ENCODE measurements around the gene PARD3. TPM values are rescaled to one million over a fixed set of nuclear protein-coding genes. Genes with fewer than 3 reads are reported as not detected.
"Not testable (repeated sequence)": the region's sequence is repeated elsewhere in the genome, so short reads cannot be mapped to it uniquely, and the experiment has no call there.

The PARD3 gene
- total RNA-seq, 4 donors from 2014 or later = 150 to 172 (median 165) TPM

DNA sequence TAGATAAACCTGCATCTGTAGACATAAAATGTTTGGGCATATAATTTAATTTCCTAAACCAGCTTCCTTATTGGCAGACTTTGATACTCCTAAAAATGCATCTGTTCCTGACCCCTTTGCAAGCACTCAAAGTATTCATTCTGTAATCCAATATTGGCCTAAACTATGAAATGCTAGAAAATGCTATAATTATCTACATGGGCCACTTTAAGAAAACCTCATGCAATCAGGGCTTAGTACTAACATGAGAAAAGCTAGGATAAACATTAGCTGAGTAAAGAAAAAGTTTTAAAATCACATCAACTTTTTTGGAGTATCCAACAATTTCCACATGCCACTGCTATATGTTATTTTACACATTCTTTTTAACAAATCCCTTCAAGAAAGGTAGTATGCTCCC is 57.2 kb downstream of the PARD3 start:
- intact Hi-C loops (cut with DNase I; ENCODE audit: low total_unique reads) = no loop called here
- DNase-seq (ENCODE audit: low spot score in 2 of 2) = no peak
- H3K4me3 ChIP-seq (ENCODE audit: low read depth, poor library complexity, severe bottlenecking) = no peak overlapping the region
- TF ChIP-seq, protein P1, sequence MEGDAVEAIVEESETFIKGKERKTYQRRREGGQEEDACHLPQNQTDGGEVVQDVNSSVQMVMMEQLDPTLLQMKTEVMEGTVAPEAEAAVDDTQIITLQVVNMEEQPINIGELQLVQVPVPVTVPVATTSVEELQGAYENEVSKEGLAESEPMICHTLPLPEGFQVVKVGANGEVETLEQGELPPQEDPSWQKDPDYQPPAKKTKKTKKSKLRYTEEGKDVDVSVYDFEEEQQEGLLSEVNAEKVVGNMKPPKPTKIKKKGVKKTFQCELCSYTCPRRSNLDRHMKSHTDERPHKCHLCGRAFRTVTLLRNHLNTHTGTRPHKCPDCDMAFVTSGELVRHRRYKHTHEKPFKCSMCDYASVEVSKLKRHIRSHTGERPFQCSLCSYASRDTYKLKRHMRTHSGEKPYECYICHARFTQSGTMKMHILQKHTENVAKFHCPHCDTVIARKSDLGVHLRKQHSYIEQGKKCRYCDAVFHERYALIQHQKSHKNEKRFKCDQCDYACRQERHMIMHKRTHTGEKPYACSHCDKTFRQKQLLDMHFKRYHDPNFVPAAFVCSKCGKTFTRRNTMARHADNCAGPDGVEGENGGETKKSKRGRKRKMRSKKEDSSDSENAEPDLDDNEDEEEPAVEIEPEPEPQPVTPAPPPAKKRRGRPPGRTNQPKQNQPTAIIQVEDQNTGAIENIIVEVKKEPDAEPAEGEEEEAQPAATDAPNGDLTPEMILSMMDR (IDR thresholded peaks at IDR 0.05) = no peak
- TF ChIP-seq POLR2A (IDR thresholded peaks at IDR 0.05) = no peak

DNA sequence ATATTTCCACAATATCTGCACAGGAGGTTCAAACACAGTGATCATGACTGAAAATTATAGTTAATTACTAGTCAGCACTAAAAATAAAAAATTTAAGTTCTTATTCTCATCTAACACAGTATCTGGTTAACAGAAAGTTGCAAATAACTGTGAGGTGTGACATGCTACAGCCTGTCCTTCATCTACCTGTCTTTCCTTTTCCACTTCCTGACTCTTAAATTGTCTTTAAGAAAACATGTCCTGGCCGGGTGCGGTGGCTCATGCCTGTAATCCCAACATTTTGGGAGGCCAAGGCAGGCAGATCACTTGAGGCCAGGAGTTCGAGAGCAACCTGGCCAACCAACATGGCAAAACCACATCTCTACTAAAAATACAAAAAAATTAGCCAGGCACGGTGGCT is 57.9 kb downstream of the PARD3 start:
- intact Hi-C loops (cut with DNase I; ENCODE audit: low total_unique reads); DNase-seq (ENCODE audit: low spot score in 2 of 2); H3K4me3 ChIP-seq (ENCODE audit: low read depth, poor library complexity, severe bottlenecking): not testable (repeated sequence)
- 52 to 70% methylated on average over 4 of the region's 4 CpGs for WGBS, 2 donors

DNA sequence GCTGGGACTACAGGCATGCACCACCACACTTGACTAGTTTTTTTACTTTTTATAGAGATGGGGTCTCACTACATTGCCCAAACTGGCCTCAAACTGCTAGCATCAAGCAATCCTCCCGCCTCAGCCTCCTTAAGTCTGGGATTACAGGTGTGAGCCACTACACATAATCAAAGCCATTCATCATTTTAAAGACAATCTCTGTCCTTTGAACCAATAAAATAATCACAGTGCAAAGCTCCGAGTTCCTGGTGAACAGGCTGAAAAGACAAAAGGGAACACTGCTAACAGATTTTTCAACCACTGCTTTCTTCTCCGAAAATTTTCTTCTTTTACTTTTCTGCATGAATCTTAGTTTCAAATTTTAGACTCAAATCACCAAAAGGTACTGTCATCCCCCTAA is 58.5 kb downstream of the PARD3 start:
- TF ChIP-seq, protein P1 (IDR thresholded peaks at IDR 0.05) = no peak
- no peak for TF ChIP-seq POLR2A (IDR thresholded peaks at IDR 0.05)
- 83 to 88% methylated on average over 3 of the region's 3 CpGs for WGBS, 2 donors
- no peak for DNase-seq (ENCODE audit: low spot score in 2 of 2)
- intact Hi-C loops (cut with DNase I; ENCODE audit: low total_unique reads) = no loop called here
- H3K4me3 ChIP-seq (ENCODE audit: low read depth, poor library complexity, severe bottlenecking) = no peak overlapping the region

DNA sequence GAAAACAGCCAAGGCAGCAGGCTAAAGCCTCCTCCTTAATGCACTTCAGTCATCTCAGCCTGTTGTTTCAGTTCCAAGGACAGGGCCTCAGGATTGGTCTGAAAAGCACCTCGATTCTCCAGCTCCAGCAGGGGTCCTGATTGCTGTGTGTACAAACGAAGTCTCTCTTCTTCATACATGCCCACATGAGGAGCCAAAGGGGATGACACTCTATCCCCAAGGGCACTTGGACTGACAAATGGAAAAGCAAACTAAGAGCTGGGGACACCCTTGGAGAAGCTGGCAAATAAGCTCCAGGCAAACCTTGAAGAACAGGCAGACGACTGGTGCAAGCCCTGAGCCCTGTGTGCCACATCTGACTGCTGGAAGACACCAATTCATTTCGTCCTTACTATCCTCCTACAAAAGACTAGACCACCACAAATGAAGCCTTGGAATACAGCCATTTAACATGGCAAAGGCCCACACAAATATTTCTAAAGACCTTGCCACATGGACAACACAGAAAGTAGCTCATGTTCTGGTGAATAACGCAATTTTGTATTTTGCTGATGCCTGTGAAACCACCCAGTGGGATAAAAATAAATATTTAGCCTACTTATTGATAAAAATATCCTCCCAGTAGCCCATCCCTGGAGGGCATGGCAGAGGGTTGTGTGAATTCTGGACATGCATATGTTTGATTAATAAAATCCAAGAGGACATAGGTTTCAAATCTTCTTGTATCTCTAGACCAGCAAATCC is 61.9 kb downstream of the PARD3 start:
- H3K4me3 ChIP-seq (ENCODE audit: low read depth, poor library complexity, severe bottlenecking) = no peak overlapping the region
- intact Hi-C loops (cut with DNase I; ENCODE audit: low total_unique reads) = no loop called here
- 33 to 41% methylated on average over 5 of the region's 5 CpGs for WGBS, 2 donors
- TF ChIP-seq POLR2A (IDR thresholded peaks at IDR 0.05) = no peak
- TF ChIP-seq, protein P1 (IDR thresholded peaks at IDR 0.05) = no peak
- DNase-seq (ENCODE audit: low spot score in 2 of 2) = no peak

DNA sequence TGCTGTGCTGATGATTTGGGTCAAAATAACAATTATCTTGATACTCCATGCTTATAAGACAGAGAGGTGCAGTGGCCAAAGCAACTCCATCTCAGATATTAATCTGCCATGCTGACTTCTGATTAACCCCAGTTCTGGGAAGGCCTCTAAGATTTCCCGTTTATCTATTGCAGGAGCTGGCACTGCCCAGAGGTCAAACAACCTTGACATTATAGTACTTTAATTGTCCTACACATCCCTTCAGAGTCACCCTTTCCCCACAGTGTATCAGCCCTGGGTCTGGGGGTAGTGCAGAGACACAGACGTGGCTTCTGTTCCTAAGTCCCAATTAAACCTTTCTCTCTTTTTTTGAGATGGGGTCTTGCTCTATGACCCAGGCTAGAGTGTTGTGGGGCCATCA is 63.8 kb downstream of the PARD3 start:
- intact Hi-C loops (cut with DNase I; ENCODE audit: low total_unique reads) = no loop called here
- WGBS, 2 donors = 31 to 61% methylated on average over 2 of the region's 2 CpGs
- H3K4me3 ChIP-seq (ENCODE audit: low read depth, poor library complexity, severe bottlenecking) = no peak overlapping the region
- no peak for DNase-seq (ENCODE audit: low spot score in 2 of 2)
- TF ChIP-seq, protein P1 (IDR thresholded peaks at IDR 0.05) = no peak
- TF ChIP-seq POLR2A (IDR thresholded peaks at IDR 0.05) = no peak

DNA sequence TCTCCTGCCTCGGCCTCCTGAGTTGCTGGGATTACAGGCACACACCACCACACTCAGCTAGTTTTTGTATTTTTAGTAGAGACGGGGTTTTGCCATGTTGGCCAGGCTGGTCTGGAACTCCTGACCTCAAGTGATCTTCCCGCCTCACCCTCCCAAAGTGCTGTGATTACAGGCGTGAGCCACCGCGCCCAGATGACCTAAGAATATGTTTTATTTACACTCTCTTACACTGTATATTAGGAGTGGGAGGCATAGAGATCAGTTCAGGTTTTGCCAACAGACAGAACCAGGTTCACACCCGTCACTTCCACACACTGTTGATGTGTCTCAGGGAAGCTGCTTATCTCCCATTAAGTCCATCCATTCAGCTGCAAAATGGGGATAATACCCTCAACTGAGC is 64.3 kb downstream of the PARD3 start:
- DNase-seq (ENCODE audit: low spot score in 2 of 2); intact Hi-C loops (cut with DNase I; ENCODE audit: low total_unique reads); H3K4me3 ChIP-seq (ENCODE audit: low read depth, poor library complexity, severe bottlenecking): not testable (repeated sequence)
- 75 to 84% methylated on average over 7 of the region's 7 CpGs for WGBS, 2 donors

DNA sequence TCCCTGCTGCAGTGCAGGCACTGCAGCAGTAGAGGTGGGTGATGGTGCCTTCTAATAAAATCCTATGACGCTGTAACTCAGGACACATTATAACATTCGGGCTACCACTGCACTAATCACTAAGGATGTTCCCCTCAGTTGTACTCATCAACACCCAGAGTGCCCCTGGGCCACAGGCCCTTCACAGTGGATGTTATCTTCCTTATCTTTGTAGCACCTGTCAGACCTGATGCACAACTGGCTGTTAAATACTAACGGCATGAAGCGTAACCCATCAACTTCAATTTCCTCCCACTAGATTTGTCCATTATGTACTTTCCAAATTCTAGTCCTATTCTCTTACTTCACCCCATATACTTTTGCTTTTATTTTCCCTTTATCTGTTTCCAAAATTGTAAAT is 66.3 kb downstream of the PARD3 start:
- DNase-seq (ENCODE audit: low spot score in 2 of 2) = no peak
- no peak overlapping the region for H3K4me3 ChIP-seq (ENCODE audit: low read depth, poor library complexity, severe bottlenecking)
- TF ChIP-seq, protein P1 (IDR thresholded peaks at IDR 0.05) = no peak
- TF ChIP-seq POLR2A (IDR thresholded peaks at IDR 0.05) = no peak
- WGBS, 2 donors = 64 to 73% methylated on average over 4 of the region's 4 CpGs
- intact Hi-C loops (cut with DNase I; ENCODE audit: low total_unique reads) = no loop called here
